Dermis blood vessel endothelial cell (primary cell): Measurements from ENCODE around the gene SLC23A3. TPM values are rescaled to one million over a fixed set of nuclear protein-coding genes. Genes with fewer than 3 reads are reported as not detected.

Source experiments
- total RNA-seq: library from RNA; depleted of rRNA; stranded (reverse); fragments of >200 nt; gene quantifications from 2 replicates; pipeline ENCODE4 v1.2.3, GENCODE V29; 2014

SLC23A3 gene
- total RNA-seq, 1 donor from 2014 or later = 3.2 TPM

Other genes with a start within 250 kb of the SLC23A3 start
- not detected in 2 replicates for gene CDK5R2, start 210.4 kb downstream of the SLC23A3 start, total RNA-seq
- not detected in 2 replicates for gene FEV, start 184.8 kb downstream of the SLC23A3 start, total RNA-seq
- not detected in 2 replicates for gene CRYBA2, start 176.6 kb downstream of the SLC23A3 start, total RNA-seq
- gene CFAP65, start 128.5 kb downstream of the SLC23A3 start, total RNA-seq = not detected in 2 replicates
- gene IHH, start 109.1 kb downstream of the SLC23A3 start, total RNA-seq = not detected in 2 replicates
- 25.7 and 28.8 TPM in 2 replicates for gene NHEJ1, start 9.2 kb downstream of the SLC23A3 start, total RNA-seq
- gene CNPPD1, start 6.9 kb upstream of the SLC23A3 start, total RNA-seq = 25.7 and 29.8 TPM in 2 replicates
- 64.1 and 75.4 TPM in 2 replicates for gene RETREG2, start 8.2 kb upstream of the SLC23A3 start, total RNA-seq
- 16.7 and 22.5 TPM in 2 replicates for gene ZFAND2B, start 36.8 kb upstream of the SLC23A3 start, total RNA-seq
- 31.8 and 52.4 TPM in 2 replicates for gene ABCB6, start 48.9 kb upstream of the SLC23A3 start, total RNA-seq
- 46.5 and 75.4 TPM in 2 replicates for gene ATG9A, start 59.6 kb upstream of the SLC23A3 start, total RNA-seq
- 17.7 and 29.6 TPM in 2 replicates for gene ANKZF1, start 59.8 kb upstream of the SLC23A3 start, total RNA-seq
- gene GLB1L, start 75.4 kb upstream of the SLC23A3 start, total RNA-seq = 5.7 and 6.5 TPM in 2 replicates
- 24.3 and 24.7 TPM in 2 replicates for gene STK16, start 75.5 kb upstream of the SLC23A3 start, total RNA-seq
- gene TUBA4B, start 83.2 kb upstream of the SLC23A3 start, total RNA-seq = 0.09 TPM in 1 of 2 replicates, not detected in the other
- gene TUBA4A, start 83.9 kb upstream of the SLC23A3 start, total RNA-seq = 19.9 and 23.0 TPM in 2 replicates
- gene DNAJB2, start 109.3 kb upstream of the SLC23A3 start, total RNA-seq = 24.0 and 27.7 TPM in 2 replicates
- gene PTPRN, start 139.4 kb upstream of the SLC23A3 start, total RNA-seq = 0.17 TPM in 1 of 2 replicates, not detected in the other
- not detected in 2 replicates for gene RESP18, start 162.7 kb upstream of the SLC23A3 start, total RNA-seq
- gene DNPEP, start 217.9 kb upstream of the SLC23A3 start, total RNA-seq = 54.1 and 67.7 TPM in 2 replicates
- not detected in 2 replicates for gene DES, start 248.3 kb upstream of the SLC23A3 start, total RNA-seq